GM21360 (cell line): ENCODE measurements around the gene C6orf118.

Experiments
- ATAC-seq: cut with Tn5 transposase; IDR thresholded peaks from one replicate; pipeline ENCODE4 v1.9.1; 2021; ENCODE audit warnings: mild to moderate bottlenecking, moderate library complexity; ENCODE audit not compliant: unreplicated experiment

The C6orf118 gene

GRCh38 chr6:165245287-165245686 is 64.1 kb downstream of the C6orf118 start:
- ATAC-seq = no peak

DNA sequence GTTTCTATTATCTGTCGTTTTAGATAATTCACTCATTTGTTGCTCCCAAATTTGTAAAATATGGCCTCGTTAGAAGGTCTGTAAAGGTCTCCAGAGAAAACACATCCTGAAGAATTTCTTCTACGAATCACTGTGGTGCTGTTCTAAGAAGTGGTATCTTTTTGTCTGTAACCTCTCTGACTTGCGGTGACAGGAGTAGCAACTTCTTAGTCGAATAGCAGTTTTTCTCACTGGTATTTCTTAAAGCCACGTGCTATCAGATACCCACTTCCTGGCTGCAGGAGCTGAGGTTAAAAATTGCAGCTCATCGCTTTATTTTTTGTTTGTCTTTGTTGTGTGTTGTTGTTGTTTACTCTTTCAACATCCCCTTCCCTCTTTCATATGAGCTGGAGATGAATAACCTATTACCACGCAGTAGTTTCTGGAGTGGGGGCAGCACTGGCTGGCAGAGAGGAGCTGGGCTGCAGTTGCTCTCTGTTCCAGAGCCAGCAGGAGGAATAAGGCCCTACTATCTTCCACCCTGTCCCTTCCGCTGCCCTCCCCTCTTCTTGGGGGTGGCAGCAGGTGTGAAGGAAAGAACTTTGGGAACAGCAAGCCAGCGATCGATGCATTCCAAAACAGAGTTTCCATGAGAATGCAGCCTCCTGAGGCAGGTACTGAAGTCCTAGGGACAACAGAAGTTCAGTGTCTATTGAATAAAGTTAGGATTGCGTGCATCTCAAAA is 64.7 kb downstream of the C6orf118 start:
- no peak for ATAC-seq

DNA sequence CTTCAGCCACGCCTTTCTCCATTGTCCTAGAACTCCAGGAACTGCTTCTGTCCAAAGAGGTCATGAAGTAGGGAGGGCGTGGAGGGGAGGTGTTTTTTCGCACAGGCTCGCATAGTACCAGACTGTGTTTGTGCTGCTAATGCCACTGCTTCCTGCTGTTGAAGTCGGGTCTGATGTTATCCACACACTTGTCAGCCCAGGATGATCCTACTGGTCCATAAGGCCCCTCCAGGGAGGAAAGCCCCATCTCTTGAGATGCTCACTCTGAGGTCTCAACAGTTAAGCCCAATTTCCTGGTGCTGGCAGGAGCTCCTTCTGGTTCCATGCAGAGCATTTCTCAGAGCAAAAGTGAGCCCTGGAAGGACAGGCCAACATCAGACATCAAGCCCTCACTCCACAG is 65.6 kb downstream of the C6orf118 start:
- ATAC-seq = no peak

- ATAC-seq = no peak
Measured at GRCh38 chr6:165236326-165236725, 73.1 kb downstream of the C6orf118 start.

- ATAC-seq = no peak
Measured at GRCh38 chr6:165232731-165233488, 76.5 kb downstream of the C6orf118 start.

GRCh38 chr6:165231581-165232561 is 77.5 kb downstream of the C6orf118 start:
- ATAC-seq = no peak

DNA sequence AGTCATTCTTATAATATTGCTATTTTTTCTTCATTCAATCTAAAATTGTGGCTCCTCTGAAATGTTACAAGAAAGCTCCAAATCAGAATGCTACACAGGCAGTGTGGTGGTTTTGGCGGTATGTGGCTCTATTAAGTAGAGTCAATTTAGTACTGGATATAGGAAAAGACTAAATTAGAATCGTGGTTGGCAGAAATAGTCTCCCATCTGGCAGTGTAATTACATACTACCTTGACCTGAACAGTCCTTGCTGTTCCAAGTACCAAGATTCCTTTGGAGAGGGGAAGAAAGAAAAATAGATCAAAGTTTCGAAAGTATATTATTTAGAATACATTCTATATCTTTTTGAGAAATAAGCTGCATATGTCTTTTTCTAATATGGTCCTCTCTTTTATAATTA is 78.2 kb downstream of the C6orf118 start:
- ATAC-seq = no peak
